Measurements from ENCODE around the gene C1orf159. TPM values are rescaled to one million over a fixed set of nuclear protein-coding genes. Genes with fewer than 3 reads are reported as not detected.
"Not testable (repeated sequence)": the region's sequence is repeated elsewhere in the genome, so short reads cannot be mapped to it uniquely, and the experiment has no call there.

C1orf159 gene
- total RNA-seq, 1 donor from 2014 or later, result 8.0 TPM

DNA sequence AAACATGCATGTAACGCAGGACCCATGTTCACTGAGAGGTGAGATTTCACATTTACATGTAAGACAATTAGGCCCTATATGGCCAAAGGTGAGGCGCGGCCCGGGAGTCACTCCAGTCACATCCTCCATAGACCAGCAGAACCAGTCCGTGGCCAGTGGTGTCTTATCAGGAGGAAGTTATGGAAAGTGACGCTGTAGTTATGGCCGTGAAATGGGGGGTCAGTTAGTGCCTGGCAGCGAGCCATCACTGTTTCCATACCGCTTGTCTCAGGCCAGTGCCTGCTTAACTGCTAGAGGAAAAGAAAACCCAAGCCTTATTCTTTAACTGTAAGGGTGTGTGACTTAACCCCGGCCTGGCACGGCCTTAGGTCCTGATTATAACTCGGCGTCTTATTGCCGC lies 6.1 kb downstream of the C1orf159 start:
- peaks cover 1% of the 10 kb centered on the region for H3K4me1 ChIP-seq
- no peaks in the 10 kb centered on the region for H3K9me3 ChIP-seq (ENCODE audit: low read depth)
- H3K27me3 ChIP-seq, result no peaks in the 10 kb centered on the region
- peaks cover 8% of the 10 kb centered on the region for H3K27me3 Mint-ChIP-seq (ENCODE audit: insufficient read depth, low read depth)
- no peaks in the 10 kb centered on the region for H3F3A ChIP-seq (ENCODE audit: low read depth)
- peaks cover 31% of the 10 kb centered on the region for H3K9me3 Mint-ChIP-seq
- TF ChIP-seq EZH2 (IDR thresholded peaks at IDR 0.05), result no peak
- no peak for TF ChIP-seq EZH2phosphoT487 (IDR thresholded peaks at IDR 0.05)
- TF ChIP-seq, protein P1, sequence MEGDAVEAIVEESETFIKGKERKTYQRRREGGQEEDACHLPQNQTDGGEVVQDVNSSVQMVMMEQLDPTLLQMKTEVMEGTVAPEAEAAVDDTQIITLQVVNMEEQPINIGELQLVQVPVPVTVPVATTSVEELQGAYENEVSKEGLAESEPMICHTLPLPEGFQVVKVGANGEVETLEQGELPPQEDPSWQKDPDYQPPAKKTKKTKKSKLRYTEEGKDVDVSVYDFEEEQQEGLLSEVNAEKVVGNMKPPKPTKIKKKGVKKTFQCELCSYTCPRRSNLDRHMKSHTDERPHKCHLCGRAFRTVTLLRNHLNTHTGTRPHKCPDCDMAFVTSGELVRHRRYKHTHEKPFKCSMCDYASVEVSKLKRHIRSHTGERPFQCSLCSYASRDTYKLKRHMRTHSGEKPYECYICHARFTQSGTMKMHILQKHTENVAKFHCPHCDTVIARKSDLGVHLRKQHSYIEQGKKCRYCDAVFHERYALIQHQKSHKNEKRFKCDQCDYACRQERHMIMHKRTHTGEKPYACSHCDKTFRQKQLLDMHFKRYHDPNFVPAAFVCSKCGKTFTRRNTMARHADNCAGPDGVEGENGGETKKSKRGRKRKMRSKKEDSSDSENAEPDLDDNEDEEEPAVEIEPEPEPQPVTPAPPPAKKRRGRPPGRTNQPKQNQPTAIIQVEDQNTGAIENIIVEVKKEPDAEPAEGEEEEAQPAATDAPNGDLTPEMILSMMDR (IDR thresholded peaks at IDR 0.05), result no peak
- DNase-seq (ENCODE audit: low spot score), result no peak
- no peak overlapping the region for H3K9ac ChIP-seq
- no peak overlapping the region for H3K27ac ChIP-seq
- peaks cover 37% of the 10 kb centered on the region for H3K36me3 Mint-ChIP-seq
- no peak overlapping the region for H3K27ac Mint-ChIP-seq
- peaks cover 42% of the 10 kb centered on the region for H3K79me2 ChIP-seq (ENCODE audit: low read depth)
- H3K4me3 Mint-ChIP-seq, result no peak overlapping the region
- H2AFZ ChIP-seq (replicated peaks), result no peak overlapping the region
- H3K36me3 ChIP-seq, result no peaks in the 10 kb centered on the region
- H4K20me1 ChIP-seq (ENCODE audit: low read depth), result no peaks in the 10 kb centered on the region
- peaks cover 8% of the 10 kb centered on the region for H3K4me1 Mint-ChIP-seq
- no peak overlapping the region for H3K4me2 ChIP-seq
- no peak overlapping the region for H3K4me3 ChIP-seq

DNA sequence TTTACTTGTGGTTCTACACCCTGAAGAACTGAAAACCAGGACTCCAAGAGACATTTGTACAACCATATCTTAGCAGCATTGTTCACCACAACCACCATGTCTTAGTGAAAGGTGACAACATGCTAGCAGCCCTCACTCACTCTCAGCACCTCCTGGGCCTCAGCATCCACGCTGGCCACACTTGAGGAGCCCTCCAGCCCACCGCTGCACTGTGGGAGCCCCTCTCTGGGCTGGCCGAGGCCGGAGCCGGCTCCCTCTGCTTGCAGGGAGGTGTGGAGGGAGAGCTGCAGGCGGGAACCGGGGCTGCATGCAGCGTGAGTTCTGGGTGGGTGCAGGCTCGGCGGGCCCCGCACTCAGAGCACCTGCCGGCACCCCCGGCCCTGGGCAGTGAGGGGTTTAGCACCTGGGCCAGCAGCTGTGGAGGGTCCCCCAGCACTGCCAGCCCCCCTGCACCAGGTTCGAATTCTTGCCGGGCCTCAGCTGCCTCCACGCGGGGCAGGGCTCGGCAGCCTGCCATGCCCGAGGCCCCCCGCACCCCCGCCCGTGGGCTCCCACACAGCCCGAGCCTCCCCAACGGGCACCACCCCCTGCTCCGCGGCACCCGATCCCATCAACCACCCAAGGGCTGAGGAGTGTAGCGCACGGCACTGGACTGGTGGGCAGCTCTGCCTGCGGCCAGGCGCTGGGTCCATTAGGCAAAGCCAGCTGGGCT lies 9.2 kb downstream of the C1orf159 start:
- no peak overlapping the region for H3K9ac ChIP-seq
- no peaks in the 10 kb centered on the region for H3K36me3 ChIP-seq
- H3K27ac Mint-ChIP-seq, result no peak overlapping the region
- H3K79me2 ChIP-seq (ENCODE audit: low read depth), result peaks cover 21% of the 10 kb centered on the region
- no peaks in the 10 kb centered on the region for H3K9me3 ChIP-seq (ENCODE audit: low read depth)
- H3K27ac ChIP-seq, result no peak overlapping the region
- no peak overlapping the region for H3K4me2 ChIP-seq
- TF ChIP-seq EZH2 (IDR thresholded peaks at IDR 0.05) (no peak), EZH2phosphoT487 (IDR thresholded peaks at IDR 0.05) (no peak)
- TF ChIP-seq, protein P1 (IDR thresholded peaks at IDR 0.05), result no peak
- peaks cover 21% of the 10 kb centered on the region for H3K36me3 Mint-ChIP-seq
- no peaks in the 10 kb centered on the region for H3K4me1 Mint-ChIP-seq
- H3K9me3 Mint-ChIP-seq, result peaks cover 18% of the 10 kb centered on the region
- H3K4me1 ChIP-seq, result no peaks in the 10 kb centered on the region
- no peak for DNase-seq (ENCODE audit: low spot score)
- no peaks in the 10 kb centered on the region for H3K27me3 ChIP-seq
- H4K20me1 ChIP-seq (ENCODE audit: low read depth), result no peaks in the 10 kb centered on the region
- H3K4me3 Mint-ChIP-seq, result no peak overlapping the region
- no peak overlapping the region for H3K4me3 ChIP-seq
- no peaks in the 10 kb centered on the region for H3F3A ChIP-seq (ENCODE audit: low read depth)
- H2AFZ ChIP-seq (replicated peaks), result no peak overlapping the region
- peaks cover 2% of the 10 kb centered on the region for H3K27me3 Mint-ChIP-seq (ENCODE audit: insufficient read depth, low read depth)

DNA sequence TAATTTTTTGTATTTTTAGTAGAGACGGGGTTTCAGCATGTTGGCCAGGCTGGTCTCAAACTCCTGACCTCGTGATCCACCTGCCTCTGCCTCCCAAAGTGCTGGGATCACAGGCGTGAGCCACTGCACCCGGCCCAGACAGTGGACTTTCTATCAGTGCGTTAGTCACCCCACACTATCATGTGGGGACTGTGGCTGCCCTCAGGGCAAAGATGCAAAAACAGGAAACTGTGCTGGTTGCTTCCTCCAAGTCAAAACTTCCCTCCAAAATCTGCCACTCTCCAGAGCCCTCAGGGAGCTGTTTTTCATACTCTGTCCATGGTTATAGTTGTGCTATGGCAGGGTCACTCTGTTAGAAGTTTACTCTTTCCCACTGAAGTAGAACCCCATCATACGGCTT lies 11.7 kb downstream of the C1orf159 start:
- not testable (repeated sequence) for H3K9ac ChIP-seq; H3K9me3 ChIP-seq (ENCODE audit: low read depth); H3K4me3 ChIP-seq; H3F3A ChIP-seq (ENCODE audit: low read depth); H3K4me1 Mint-ChIP-seq; H3K27me3 Mint-ChIP-seq (ENCODE audit: insufficient read depth, low read depth); H3K27me3 ChIP-seq; H3K4me2 ChIP-seq; DNase-seq (ENCODE audit: low spot score); H3K4me1 ChIP-seq; H3K27ac ChIP-seq; H3K27ac Mint-ChIP-seq; H4K20me1 ChIP-seq (ENCODE audit: low read depth); H2AFZ ChIP-seq (replicated peaks); H3K4me3 Mint-ChIP-seq; H3K36me3 ChIP-seq
- Mint-ChIP-seq H3K9me3 (peaks cover 26% of the 10 kb centered on the region), H3K36me3 (peaks cover 27% of the 10 kb centered on the region)
- H3K79me2 ChIP-seq (ENCODE audit: low read depth), result peaks cover 12% of the 10 kb centered on the region

DNA sequence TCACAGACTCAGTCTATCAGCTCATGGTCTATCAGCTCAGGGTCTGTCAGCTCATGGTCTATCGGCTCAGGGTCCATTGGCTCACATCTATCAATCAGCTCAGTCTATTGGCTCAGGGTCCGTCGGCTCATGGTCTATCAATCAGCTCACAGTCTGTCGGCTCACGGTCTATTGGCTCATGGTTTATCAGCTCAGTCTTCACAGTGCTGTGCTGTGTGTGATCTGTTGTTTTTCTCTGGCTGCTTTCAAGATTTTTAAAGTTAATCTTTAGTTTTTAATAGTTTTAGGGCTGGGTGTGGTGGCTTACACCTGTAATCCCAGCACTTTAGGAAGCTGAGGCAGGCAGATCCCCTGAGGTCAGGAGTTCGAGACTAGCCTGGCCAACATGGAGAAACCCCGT lies 14.4 kb downstream of the C1orf159 start:
- Histone ChIP-seq H3K4me2 (no peak overlapping the region), H3K27ac (no peak overlapping the region), H3K79me2 (ENCODE audit: low read depth) (peaks cover 9% of the 10 kb centered on the region), H3F3A (ENCODE audit: low read depth) (no peaks in the 10 kb centered on the region), H3K4me1 (no peaks in the 10 kb centered on the region), H3K27me3 (no peaks in the 10 kb centered on the region), H3K9me3 (ENCODE audit: low read depth) (no peaks in the 10 kb centered on the region), H4K20me1 (ENCODE audit: low read depth) (no peaks in the 10 kb centered on the region), H3K9ac (no peak overlapping the region), H3K4me3 (no peak overlapping the region), H2AFZ (replicated peaks) (no peak overlapping the region), H3K36me3 (no peaks in the 10 kb centered on the region)
- Mint-ChIP-seq H3K27me3 (ENCODE audit: insufficient read depth, low read depth) (no peaks in the 10 kb centered on the region), H3K9me3 (peaks cover 24% of the 10 kb centered on the region), H3K4me3 (no peak overlapping the region), H3K36me3 (peaks cover 24% of the 10 kb centered on the region), H3K27ac (no peak overlapping the region), H3K4me1 (no peaks in the 10 kb centered on the region)
- no peak for TF ChIP-seq EZH2 (IDR thresholded peaks at IDR 0.05)
- TF ChIP-seq EZH2phosphoT487 (IDR thresholded peaks at IDR 0.05), result no peak
- TF ChIP-seq, protein P1 (IDR thresholded peaks at IDR 0.05), result no peak
- DNase-seq (ENCODE audit: low spot score), result no peak

All from neural progenitor cell (in vitro differentiated cells).